Urinary bladder (tissue), 2 donors: ENCODE results near the gene OR8K5. TPM values are rescaled to one million over a fixed set of nuclear protein-coding genes. Genes with fewer than 3 reads are reported as not detected.

Experiments used
- polyA plus RNA-seq: library from polyadenylated mRNA; stranded (reverse); fragments of 200-250 nt; gene quantifications from one replicate; pipeline ENCODE4 v1.2.3, GENCODE V29; 2013
- total RNA-seq: library from RNA; depleted of rRNA; stranded (reverse); fragments of >200 nt; gene quantifications from one replicate; pipeline ENCODE4 v1.2.3, GENCODE V29; 2014
- donor health status: healthy.

OR8K5 gene
- total and polyA plus RNA-seq, 2 donors: not detected

Other genes with a start within 250 kb of the OR8K5 start
- gene OR5W2, start 245.7 kb downstream of the OR8K5 start, total RNA-seq: not detected
- not detected for gene OR5W2, start 245.7 kb downstream of the OR8K5 start, polyA plus RNA-seq
- not detected for gene OR5I1, start 223.9 kb downstream of the OR8K5 start, total RNA-seq
- gene OR5I1, start 223.9 kb downstream of the OR8K5 start, polyA plus RNA-seq: not detected
- gene OR10AG1, start 190.4 kb downstream of the OR8K5 start, total RNA-seq: not detected
- not detected for gene OR10AG1, start 190.4 kb downstream of the OR8K5 start, polyA plus RNA-seq
- not detected for gene OR5F1, start 165.7 kb downstream of the OR8K5 start, total RNA-seq
- gene OR5F1, start 165.7 kb downstream of the OR8K5 start, polyA plus RNA-seq: not detected
- not detected for gene OR5AS1, start 132.7 kb downstream of the OR8K5 start, total RNA-seq
- not detected for gene OR5AS1, start 132.7 kb downstream of the OR8K5 start, polyA plus RNA-seq
- gene OR8I2, start 67.0 kb downstream of the OR8K5 start, total RNA-seq: not detected
- gene OR8I2, start 67.0 kb downstream of the OR8K5 start, polyA plus RNA-seq: not detected
- gene OR8H2, start 56.6 kb downstream of the OR8K5 start, total RNA-seq: not detected
- not detected for gene OR8H2, start 56.6 kb downstream of the OR8K5 start, polyA plus RNA-seq
- not detected for gene OR8H3, start 37.9 kb downstream of the OR8K5 start, total RNA-seq
- gene OR8H3, start 37.9 kb downstream of the OR8K5 start, polyA plus RNA-seq: not detected
- gene OR8J3, start 20.1 kb downstream of the OR8K5 start, total RNA-seq: not detected
- not detected for gene OR8J3, start 20.1 kb downstream of the OR8K5 start, polyA plus RNA-seq
- gene OR5J2, start 16.3 kb upstream of the OR8K5 start, total RNA-seq: not detected
- gene OR5J2, start 16.3 kb upstream of the OR8K5 start, polyA plus RNA-seq: not detected
- gene OR5T2, start 73.9 kb upstream of the OR8K5 start, total RNA-seq: not detected
- gene OR5T2, start 73.9 kb upstream of the OR8K5 start, polyA plus RNA-seq: not detected
- not detected for gene OR5T3, start 91.9 kb upstream of the OR8K5 start, total RNA-seq
- not detected for gene OR5T3, start 91.9 kb upstream of the OR8K5 start, polyA plus RNA-seq
- not detected for gene OR5T1, start 113.8 kb upstream of the OR8K5 start, total RNA-seq
- gene OR5T1, start 113.8 kb upstream of the OR8K5 start, polyA plus RNA-seq: not detected
- gene OR8H1, start 131.9 kb upstream of the OR8K5 start, total RNA-seq: not detected
- gene OR8H1, start 131.9 kb upstream of the OR8K5 start, polyA plus RNA-seq: not detected
- gene OR8K3, start 154.8 kb upstream of the OR8K5 start, total RNA-seq: not detected
- gene OR8K3, start 154.8 kb upstream of the OR8K5 start, polyA plus RNA-seq: not detected
- gene OR8K1, start 185.7 kb upstream of the OR8K5 start, total RNA-seq: not detected
- not detected for gene OR8K1, start 185.7 kb upstream of the OR8K5 start, polyA plus RNA-seq
- gene OR8J1, start 194.0 kb upstream of the OR8K5 start, total RNA-seq: not detected
- gene OR8J1, start 194.0 kb upstream of the OR8K5 start, polyA plus RNA-seq: not detected
- not detected for gene OR8U1, start 215.3 kb upstream of the OR8K5 start, total RNA-seq
- not detected for gene OR8U1, start 215.3 kb upstream of the OR8K5 start, polyA plus RNA-seq